ENCODE measurements around the gene XXYLT1.

XXYLT1 gene

GRCh38 chr3:195178124-195178910, 92.6 kb downstream of the XXYLT1 start:
- TF ChIP-seq, protein P1, sequence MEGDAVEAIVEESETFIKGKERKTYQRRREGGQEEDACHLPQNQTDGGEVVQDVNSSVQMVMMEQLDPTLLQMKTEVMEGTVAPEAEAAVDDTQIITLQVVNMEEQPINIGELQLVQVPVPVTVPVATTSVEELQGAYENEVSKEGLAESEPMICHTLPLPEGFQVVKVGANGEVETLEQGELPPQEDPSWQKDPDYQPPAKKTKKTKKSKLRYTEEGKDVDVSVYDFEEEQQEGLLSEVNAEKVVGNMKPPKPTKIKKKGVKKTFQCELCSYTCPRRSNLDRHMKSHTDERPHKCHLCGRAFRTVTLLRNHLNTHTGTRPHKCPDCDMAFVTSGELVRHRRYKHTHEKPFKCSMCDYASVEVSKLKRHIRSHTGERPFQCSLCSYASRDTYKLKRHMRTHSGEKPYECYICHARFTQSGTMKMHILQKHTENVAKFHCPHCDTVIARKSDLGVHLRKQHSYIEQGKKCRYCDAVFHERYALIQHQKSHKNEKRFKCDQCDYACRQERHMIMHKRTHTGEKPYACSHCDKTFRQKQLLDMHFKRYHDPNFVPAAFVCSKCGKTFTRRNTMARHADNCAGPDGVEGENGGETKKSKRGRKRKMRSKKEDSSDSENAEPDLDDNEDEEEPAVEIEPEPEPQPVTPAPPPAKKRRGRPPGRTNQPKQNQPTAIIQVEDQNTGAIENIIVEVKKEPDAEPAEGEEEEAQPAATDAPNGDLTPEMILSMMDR (IDR thresholded peaks at IDR 0.05; ENCODE audit: low read depth, low read length, missing control alignments) = no peak
- no peak overlapping the region for H3K4me3 ChIP-seq (replicated peaks; ENCODE audit: low read depth, low read length)
- no peak for DNase-seq (ENCODE audit: extremely low read depth, low read depth)

DNA sequence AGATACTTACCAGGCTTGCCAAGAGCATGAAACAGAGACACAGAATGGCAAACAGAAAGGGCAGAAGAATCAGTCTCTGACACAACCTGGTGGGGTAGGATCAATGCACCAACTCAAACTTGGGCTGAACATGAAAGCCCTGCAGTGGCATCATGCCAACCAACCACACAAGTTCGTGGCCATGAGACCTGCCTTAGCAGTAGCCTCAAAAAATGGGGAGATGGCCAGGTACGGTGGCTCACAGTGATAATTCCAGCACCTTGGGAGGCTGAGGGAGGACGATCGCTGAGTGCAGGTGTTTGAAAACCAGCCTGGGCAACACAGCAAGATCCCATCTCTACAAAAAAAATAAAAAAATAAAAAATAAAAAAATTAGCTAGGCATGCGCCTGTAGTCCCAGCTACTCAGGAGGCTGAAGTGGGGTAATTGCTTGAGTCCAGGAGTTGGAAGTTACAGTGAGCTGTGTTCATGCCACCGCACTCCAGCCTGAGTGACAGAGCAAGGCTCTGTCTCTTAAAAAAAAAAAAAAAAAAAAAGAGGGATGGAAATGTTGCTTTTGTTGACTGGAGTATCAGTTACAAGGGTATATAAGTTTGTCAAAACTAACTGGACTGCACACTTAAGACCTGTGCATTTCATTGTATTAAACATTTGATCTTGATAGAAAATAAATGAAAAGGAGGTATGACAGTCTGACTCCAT, 93.4 kb downstream of the XXYLT1 start:
- TF ChIP-seq, protein P1 (IDR thresholded peaks at IDR 0.05; ENCODE audit: low read depth, low read length, missing control alignments) = no peak
- H3K4me3 ChIP-seq (replicated peaks; ENCODE audit: low read depth, low read length) = no peak overlapping the region
- no peak for DNase-seq (ENCODE audit: extremely low read depth, low read depth)

DNA sequence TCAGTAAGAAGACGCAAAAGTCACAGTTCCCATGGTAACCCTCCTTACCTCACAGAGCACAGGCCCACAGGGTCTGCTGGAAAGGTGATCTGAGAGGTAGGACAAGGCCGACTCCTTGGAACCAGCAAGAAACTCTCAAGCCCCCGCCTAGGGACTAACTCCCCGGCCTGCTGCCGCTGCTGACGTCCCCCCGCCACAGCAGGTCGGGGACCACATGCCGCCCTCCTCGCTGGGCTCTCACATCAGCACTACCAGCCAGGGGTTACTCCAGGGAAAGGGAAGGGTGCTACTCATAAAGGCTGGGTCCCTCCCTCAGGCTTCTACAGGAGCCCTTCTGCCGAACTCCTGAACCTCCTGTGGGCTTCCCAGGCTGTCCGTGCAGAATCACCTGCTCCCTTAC, 94.2 kb downstream of the XXYLT1 start:
- TF ChIP-seq, protein P1 (IDR thresholded peaks at IDR 0.05; ENCODE audit: low read depth, low read length, missing control alignments) = no peak
- no peak overlapping the region for H3K4me3 ChIP-seq (replicated peaks; ENCODE audit: low read depth, low read length)
- DNase-seq (ENCODE audit: extremely low read depth, low read depth) = no peak

- no peak for DNase-seq (ENCODE audit: extremely low read depth, low read depth)
- TF ChIP-seq, protein P1 (IDR thresholded peaks at IDR 0.05; ENCODE audit: low read depth, low read length, missing control alignments) = no peak
- H3K4me3 ChIP-seq (replicated peaks; ENCODE audit: low read depth, low read length) = no peak overlapping the region
Observed at GRCh38 chr3:195175476-195176337, 95.3 kb downstream of the XXYLT1 start.

- TF ChIP-seq, protein P1 (IDR thresholded peaks at IDR 0.05; ENCODE audit: low read depth, low read length, missing control alignments) = no peak
- no peak overlapping the region for H3K4me3 ChIP-seq (replicated peaks; ENCODE audit: low read depth, low read length)
- no peak for DNase-seq (ENCODE audit: extremely low read depth, low read depth)
Observed at GRCh38 chr3:195175076-195175475, 95.9 kb downstream of the XXYLT1 start.

DNA sequence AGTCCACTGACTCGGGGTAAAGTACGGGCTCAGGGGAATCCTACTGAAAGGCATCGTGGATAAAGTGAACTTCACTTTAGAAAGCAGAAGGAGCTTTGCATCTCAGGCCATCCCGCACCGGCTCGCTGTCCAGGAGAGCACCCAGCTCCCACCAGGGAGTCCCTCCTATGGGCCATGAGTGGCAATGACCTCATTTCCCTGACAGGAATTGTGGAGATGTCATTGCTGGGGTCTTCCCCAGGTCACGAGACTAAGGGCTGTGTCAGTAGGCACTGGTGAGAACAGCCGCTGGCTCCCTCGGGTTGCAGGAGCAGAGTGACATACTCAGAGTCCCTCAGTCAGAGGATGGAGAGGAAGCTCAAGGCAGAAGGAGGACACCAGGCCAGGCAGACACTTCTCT, 97.3 kb downstream of the XXYLT1 start:
- no peak for DNase-seq (ENCODE audit: extremely low read depth, low read depth)
- no peak overlapping the region for H3K4me3 ChIP-seq (replicated peaks; ENCODE audit: low read depth, low read length)
- TF ChIP-seq, protein P1 (IDR thresholded peaks at IDR 0.05; ENCODE audit: low read depth, low read length, missing control alignments) = no peak

All from HFF-Myc (cell line).